Choroid plexus epithelial cell (primary cell): ENCODE data around the gene CDH18.
A peak's percentile ranks its signal among the peaks of the same experiment; 100 is the strongest.

Source experiments
- DNase-seq: peaks from one replicate; pipeline ENCODE4 v3.0.0-alpha.2; 2010; ENCODE audit warnings: low read depth
- H3K4me3 ChIP-seq: 2 replicates; pipeline ENCODE4 v1.5.1; 2011; ENCODE audit warnings: low read depth, mild to moderate bottlenecking, control low read depth, low read length, moderate library complexity
- CTCF ChIP-seq: conservative IDR thresholded peaks from 2 replicates; pipeline ENCODE4 v1.5.1; 2011; ENCODE audit warnings: low read depth, mild to moderate bottlenecking, control low read depth, inconsistent platforms, low read length, moderate library complexity

The CDH18 gene

GRCh38 chr5:19625562-19625961 lies 362.4 kb downstream of the CDH18 start:
- DNase-seq = no peak
- no peak overlapping the region for H3K4me3 ChIP-seq
- no peak for TF ChIP-seq CTCF

DNA sequence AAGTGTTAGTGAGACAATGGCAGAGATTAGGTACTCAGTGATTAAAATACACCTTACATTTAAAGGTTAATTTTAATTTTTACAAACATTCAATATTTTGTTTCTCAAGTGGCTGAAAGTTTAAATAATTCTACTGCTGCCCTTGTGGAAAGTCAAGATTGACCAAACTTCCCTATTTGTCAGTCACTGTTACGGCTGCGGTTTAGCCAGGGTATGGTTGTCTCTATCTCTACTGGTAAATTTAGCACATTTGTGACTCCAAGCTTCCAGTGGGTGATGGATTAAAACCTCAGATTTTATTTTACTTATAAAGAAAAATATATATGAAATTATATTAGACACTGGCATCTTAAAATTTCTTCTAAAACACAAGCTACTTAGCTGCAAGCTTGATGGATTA lies 368.4 kb downstream of the CDH18 start:
- no peak for DNase-seq
- TF ChIP-seq CTCF = no peak
- no peak overlapping the region for H3K4me3 ChIP-seq

DNA sequence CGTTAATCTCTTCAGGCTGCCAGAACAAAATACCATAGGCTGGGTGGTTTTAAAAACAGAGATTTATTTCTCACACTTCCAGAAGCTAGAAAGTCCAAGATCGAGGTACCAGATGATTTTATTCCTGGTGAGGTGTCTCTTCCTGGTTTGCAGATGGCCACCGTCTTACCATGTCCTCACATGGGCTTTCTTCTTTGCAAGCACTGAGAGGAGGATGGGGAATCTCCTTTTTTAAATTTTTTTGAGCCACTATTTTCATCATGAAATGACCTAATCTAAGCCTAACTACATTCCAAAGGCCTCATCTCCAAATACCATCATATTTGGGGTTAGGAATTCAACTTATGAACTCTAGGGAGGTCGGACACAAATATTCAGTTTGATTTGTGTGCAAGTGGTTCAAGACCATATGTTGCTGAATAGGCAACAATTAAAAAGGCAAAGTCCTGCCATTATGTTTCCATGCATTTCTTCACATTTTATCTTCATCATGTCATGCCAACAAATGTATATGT lies 371.2 kb downstream of the CDH18 start:
- no peak for DNase-seq
- no peak for TF ChIP-seq CTCF
- no peak overlapping the region for H3K4me3 ChIP-seq

DNA sequence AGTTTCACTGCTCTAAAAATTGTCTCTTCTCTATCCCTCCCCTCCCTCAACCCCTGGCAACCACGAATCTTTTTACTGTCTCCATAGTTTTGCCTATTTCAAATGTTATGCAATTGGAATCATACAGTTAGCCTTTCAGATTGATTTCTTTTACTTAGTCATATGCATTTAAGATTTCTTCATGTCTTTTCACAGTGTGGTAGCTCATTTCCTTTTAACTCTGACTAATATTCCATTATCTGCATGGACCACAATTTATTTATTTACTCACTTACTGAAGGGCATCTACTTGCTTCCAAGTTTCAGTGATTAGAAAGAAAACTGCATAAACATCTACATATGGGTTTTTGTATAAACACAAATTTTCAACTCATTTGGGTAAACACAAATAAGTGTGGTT lies 372.3 kb downstream of the CDH18 start:
- H3K4me3 ChIP-seq = no peak overlapping the region
- no peak for DNase-seq
- TF ChIP-seq CTCF = no peak

DNA sequence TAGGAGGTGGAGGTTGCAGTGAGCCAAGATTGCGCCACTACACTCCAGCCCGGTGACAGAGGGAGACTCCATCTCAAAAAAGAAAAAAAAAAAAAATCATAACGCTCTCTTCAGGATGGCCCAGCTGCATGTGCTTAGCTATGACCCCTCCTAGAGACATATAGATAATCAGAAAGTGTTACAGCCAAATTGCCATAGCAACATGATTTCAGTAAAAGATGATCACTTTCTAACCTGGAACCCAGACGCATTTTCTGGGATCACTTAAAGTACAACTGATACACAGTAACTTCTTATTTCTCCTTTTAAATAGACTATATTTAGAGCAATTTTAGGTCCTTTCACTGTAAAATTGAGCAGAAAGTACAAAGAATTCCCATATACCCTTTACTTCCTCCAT lies 372.9 kb downstream of the CDH18 start:
- DNase-seq = no peak
- TF ChIP-seq CTCF = no peak
- H3K4me3 ChIP-seq = no peak overlapping the region

GRCh38 chr5:19608444-19609002 lies 379.5 kb downstream of the CDH18 start:
- no peak overlapping the region for H3K4me3 ChIP-seq
- DNase-seq = peak; percentile 0
- TF ChIP-seq CTCF = no peak

DNA sequence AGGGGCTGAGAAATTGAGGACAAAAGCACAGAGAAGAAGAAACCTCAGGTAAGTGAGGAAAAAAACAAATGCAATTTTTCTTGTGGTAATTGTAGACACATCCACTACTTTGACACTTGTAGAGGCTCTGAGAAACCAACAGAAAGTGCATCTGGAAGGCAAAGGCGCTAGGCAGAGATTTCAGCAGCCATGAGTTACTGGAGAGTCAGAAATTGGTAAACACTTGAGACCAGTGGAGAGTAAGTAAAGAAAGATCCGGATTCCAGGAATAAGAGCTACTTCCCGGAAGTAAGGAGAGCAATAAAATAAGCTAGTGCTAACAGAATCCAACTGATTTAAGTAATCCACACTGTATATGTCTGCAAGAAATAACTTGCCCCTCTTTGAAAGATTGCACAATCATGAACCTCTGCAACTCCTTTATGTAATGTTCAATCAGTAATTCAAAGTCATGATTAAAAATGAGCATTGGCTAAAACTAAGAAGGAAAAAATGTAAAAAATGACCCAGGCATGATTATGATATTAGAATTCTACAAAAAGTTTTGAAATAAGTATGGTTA lies 382.1 kb downstream of the CDH18 start:
- DNase-seq = no peak
- TF ChIP-seq CTCF = no peak
- no peak overlapping the region for H3K4me3 ChIP-seq
